ENCODE measurements around the gene ARFGAP1.

- TF ChIP-seq, protein P1, sequence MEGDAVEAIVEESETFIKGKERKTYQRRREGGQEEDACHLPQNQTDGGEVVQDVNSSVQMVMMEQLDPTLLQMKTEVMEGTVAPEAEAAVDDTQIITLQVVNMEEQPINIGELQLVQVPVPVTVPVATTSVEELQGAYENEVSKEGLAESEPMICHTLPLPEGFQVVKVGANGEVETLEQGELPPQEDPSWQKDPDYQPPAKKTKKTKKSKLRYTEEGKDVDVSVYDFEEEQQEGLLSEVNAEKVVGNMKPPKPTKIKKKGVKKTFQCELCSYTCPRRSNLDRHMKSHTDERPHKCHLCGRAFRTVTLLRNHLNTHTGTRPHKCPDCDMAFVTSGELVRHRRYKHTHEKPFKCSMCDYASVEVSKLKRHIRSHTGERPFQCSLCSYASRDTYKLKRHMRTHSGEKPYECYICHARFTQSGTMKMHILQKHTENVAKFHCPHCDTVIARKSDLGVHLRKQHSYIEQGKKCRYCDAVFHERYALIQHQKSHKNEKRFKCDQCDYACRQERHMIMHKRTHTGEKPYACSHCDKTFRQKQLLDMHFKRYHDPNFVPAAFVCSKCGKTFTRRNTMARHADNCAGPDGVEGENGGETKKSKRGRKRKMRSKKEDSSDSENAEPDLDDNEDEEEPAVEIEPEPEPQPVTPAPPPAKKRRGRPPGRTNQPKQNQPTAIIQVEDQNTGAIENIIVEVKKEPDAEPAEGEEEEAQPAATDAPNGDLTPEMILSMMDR (IDR thresholded peaks at IDR 0.05): no peak
- no peak for TF ChIP-seq POLR2A (IDR thresholded peaks at IDR 0.05)
Measured at GRCh38 chr20:63317061-63317460, 44.4 kb downstream of the ARFGAP1 start.
